Heart left ventricle (tissue), 16 donors: ENCODE data around the gene ADGRV1. TPM values are rescaled to one million over a fixed set of nuclear protein-coding genes. Genes with fewer than 3 reads are reported as not detected.
A peak's percentile ranks its signal among the peaks of the same experiment; 100 is the strongest.

Source experiments
- ATAC-seq, 4 donors: fragments of 200-7000 bp; cut with Tn5 transposase; one replicate each; pipeline ENCODE4 v1.9.1; 2020 to 2022; ENCODE audit warnings: moderate library complexity in 4 of 4, mild to moderate bottlenecking in 3 of 4, moderate number of reproducible peaks in 1 of 4
- DNase-seq, 5 donors: peaks; one replicate each; pipeline ENCODE4 v3.0.0-alpha.2; 2020
- H3K27ac ChIP-seq, 12 donors: fragments of 200-600 bp; sonication (generic) in 4 of 12; one replicate each; pipeline versions ENCODE4 v1.5.0 to v1.8.0; 2016 to 2022; ENCODE audit warnings: mild to moderate bottlenecking in 2 of 12
- H3K27me3 ChIP-seq, 9 donors: fragments of 200-600 bp; sonication (generic) in 2 of 9; one replicate each; pipeline versions ENCODE4 v1.5.1 to v1.8.0; 2016 to 2022; ENCODE audit warnings: mild to moderate bottlenecking in 3 of 9
- H3K36me3 ChIP-seq, 9 donors: fragments of 200-600 bp; sonication (generic) in 2 of 9; one replicate each; pipeline versions ENCODE4 v1.5.0 to v1.8.0; 2018 to 2022; ENCODE audit warnings: mild to moderate bottlenecking in 2 of 9
- H3K4me1 ChIP-seq, 12 donors: fragments of 200-600 bp; sonication (generic) in 4 of 12; one replicate each; pipeline versions ENCODE4 v1.5.0 to v1.8.0; 2016 to 2022; ENCODE audit warnings: mild to moderate bottlenecking in 3 of 12
- H3K4me3 ChIP-seq, 12 donors: fragments of 200-600 bp; sonication (generic) in 4 of 12; one replicate each; pipeline versions ENCODE4 v1.5.0 to v1.8.0; 2017 to 2022; ENCODE audit warnings: mild to moderate bottlenecking in 9 of 12, moderate library complexity in 4 of 12
- H3K9me3 ChIP-seq, 12 donors: fragments of 200-600 bp; sonication (generic) in 4 of 12; one replicate each; pipeline versions ENCODE4 v1.5.0 to v1.8.0; 2016 to 2022; ENCODE audit warnings: mild to moderate bottlenecking in 1 of 12
- CTCF ChIP-seq, 12 donors: fragments of 200-600 bp; sonication (generic) in 4 of 12; IDR thresholded peaks; one replicate each; pipeline versions ENCODE4 v1.5.0 to v1.8.0; 2018 to 2022; ENCODE audit warnings: antibody characterized with exemption in 12 of 12, mild to moderate bottlenecking in 5 of 12
- POLR2A ChIP-seq, 2 donors: fragments of 450-650 bp; IDR thresholded peaks; one replicate each; pipeline ENCODE4 v1.6.1; 2017; ENCODE audit warnings: antibody characterized with exemption in 2 of 2, mild to moderate bottlenecking in 2 of 2, moderate library complexity in 2 of 2
- WGBS, 4 donors: extraction: QIAGEN DNeasy Blood & Tissue Kit in 2 of 4; methylation state at CpG; one replicate each; pipeline versions ENCODE4 v1.1.5 to v1.1.7; 2013 to 2018; 5-methylcytosine and 5-hydroxymethylcytosine counted together
- intact Hi-C, 10 donors: fragments of 100-400 bp; cut with DNase I; formaldehyde crosslinking; loops; one replicate each; pipeline versions ENCODE4 v1.11.1 to v1.14.2; 2022
- polyA plus RNA-seq, 2 donors: library from polyadenylated mRNA; stranded (reverse); fragments of 200-250 nt; gene quantifications; one replicate each; pipeline ENCODE4 v1.2.3, GENCODE V29; 2013
- total RNA-seq, 9 donors: library from RNA; depleted of rRNA in 2 of 9; stranded (reverse); fragments of >200 nt in 2 of 9; fragmentation: NEBNext Ultra II Directional in 3 of 9; extraction: Animal tissue kit (Norgen Biotek cat#: 25700) in 3 of 9; gene quantifications; one replicate each; pipeline versions ENCODE4 v1.1.0 to v1.2.4, GENCODE V29; 2016 to 2023
- donor health status: ischemic (EF 13 %, LVEDD 7.1; RV severe dilation, severe dysfunction).
- donor health status: healthy with polysubstance abuse.
- donor health status: DM: no; HTN: yes; CAD: no.
- donor health status: DM: no; HTN: no; CAD: no.
- donor health status: ischemic (EF 25% LVEDD 6.9; RV normal size, moderate dysfunction).
- donor health status: ischemic (EF 25% LVEDD 5.7; RV mildly dilated, moderate dysfunction).
- donor health status: healthy.
- donor health status: DM: yes; HTN: yes; CAD: no.
- donor health status: ischemic (EF 35%, LVEDD 5.7; RV mildly dilated, moderate dysfunction).
- donor health status: nonischemic (EF 11% LVEDD 7.7; RV severe dilation, severe dysfunction).
- donor health status: DM: yes; HTN: yes; CAD: no.
- donor health status: PGD.
- donor health status: ischemic (EF 29% LVEDD 5.4; RV normal size, mild dysfunction).
- donor health status: nonischemic (EF 23%, LVEDD 6.1; RV moderate dilation, normal function).

ADGRV1 gene
- total and polyA plus RNA-seq, 11 donors = 0.25 to 0.29 TPM; not detected in 9

GRCh38 chr5:90547072-90547536 is 11.5 kb upstream of the ADGRV1 start:
- TF ChIP-seq CTCF (IDR thresholded peaks at IDR 0.05) (no peak), POLR2A (IDR thresholded peaks at IDR 0.05) (no peak)
- Histone ChIP-seq H3K9me3 (no peaks in the 10 kb centered on the region), H3K4me1 (no peaks in the 10 kb centered on the region), H3K36me3 (no peaks in the 10 kb centered on the region), H3K27me3 (peaks cover 0 to 19% (median 0%) of the 10 kb centered on the region in 9 donors), H3K4me3 (no peak overlapping the region), H3K27ac (no peak overlapping the region)
- 40 to 64% (median 46%) methylated on average over 1 of the region's 1 CpG for WGBS, 4 donors
- ATAC-seq (no peak), DNase-seq (no peak)
- intact Hi-C loops = no loop called here

- H3K36me3 ChIP-seq = no peaks in the 10 kb centered on the region
- no peak for TF ChIP-seq CTCF (IDR thresholded peaks at IDR 0.05)
- TF ChIP-seq POLR2A (IDR thresholded peaks at IDR 0.05) = no peak
- intact Hi-C loops = no loop called here
- H3K27me3 ChIP-seq = peaks cover 0 to 25% (median 0%) of the 10 kb centered on the region in 9 donors
- peak in 2 of 5 donors; percentile 28 to 45 for DNase-seq
- whole genome bisulfite sequencing, 4 donors = 27 to 40% (median 29%) methylated on average over 5 of the region's 5 CpGs
- H3K9me3 ChIP-seq = no peaks in the 10 kb centered on the region
- peak overlapping the region in 1 of 12 donors; percentile 1 for H3K4me3 ChIP-seq
- peak; percentile 61 to 85 (median 76) for ATAC-seq
- H3K4me1 ChIP-seq = no peaks in the 10 kb centered on the region
- H3K27ac ChIP-seq = no peak overlapping the region
Observed at GRCh38 chr5:90548069-90548593, 10.5 kb upstream of the ADGRV1 start.

DNA sequence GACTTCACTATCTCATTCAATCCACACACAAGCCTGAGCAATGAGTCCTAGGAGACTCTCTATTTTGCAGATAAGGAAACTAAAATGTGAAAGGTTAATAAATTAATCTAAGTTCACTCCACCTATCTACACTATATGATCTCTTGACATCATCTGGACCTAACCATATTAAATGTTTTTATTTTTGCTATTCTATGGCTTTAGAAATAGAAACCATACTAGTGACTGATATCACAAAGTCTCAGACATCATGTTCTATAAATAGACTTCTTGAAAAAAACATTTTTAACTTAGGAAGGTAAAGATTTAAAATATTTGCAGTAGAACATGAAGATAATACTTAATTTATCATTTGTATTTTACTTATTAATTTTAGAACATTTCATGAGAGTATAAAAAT is 9.4 kb upstream of the ADGRV1 start:
- Histone ChIP-seq H3K4me1 (no peaks in the 10 kb centered on the region), H3K4me3 (no peak overlapping the region), H3K9me3 (no peaks in the 10 kb centered on the region), H3K27me3 (peaks cover 0 to 32% (median 0%) of the 10 kb centered on the region in 9 donors), H3K36me3 (no peaks in the 10 kb centered on the region), H3K27ac (no peak overlapping the region)
- intact Hi-C loops = no loop called here
- ATAC-seq (no peak), DNase-seq (no peak)
- TF ChIP-seq POLR2A (IDR thresholded peaks at IDR 0.05) = no peak
- TF ChIP-seq CTCF (IDR thresholded peaks at IDR 0.05) = no peak

DNA sequence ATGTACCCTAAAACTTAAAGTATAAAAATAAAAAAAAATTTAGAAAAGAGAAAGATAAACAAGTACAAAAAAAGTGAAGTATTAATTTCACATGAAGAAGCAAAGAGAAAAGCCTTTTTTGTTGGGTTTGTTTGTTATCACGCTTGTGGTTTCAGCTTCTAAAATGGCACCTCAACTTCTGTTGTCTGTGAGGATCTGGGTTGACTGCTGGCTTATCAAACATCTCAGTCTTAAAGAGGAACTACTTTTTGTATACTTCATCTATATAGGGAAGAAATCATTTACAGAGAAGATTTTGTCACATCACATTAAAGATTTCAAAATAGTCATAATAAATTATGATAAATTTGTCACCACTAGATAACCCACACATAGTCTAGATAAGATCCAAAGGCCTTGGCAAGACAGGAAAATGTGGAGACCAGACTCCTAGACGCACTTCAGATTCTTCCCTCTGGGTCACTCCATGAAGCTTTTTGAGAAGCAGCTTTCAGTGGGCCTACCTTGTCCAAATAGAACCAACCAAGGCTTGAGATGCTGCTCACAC is 8.8 kb upstream of the ADGRV1 start:
- Histone ChIP-seq H3K4me3 (no peak overlapping the region), H3K27me3 (peaks cover 0 to 32% (median 0%) of the 10 kb centered on the region in 9 donors), H3K27ac (no peak overlapping the region), H3K4me1 (no peaks in the 10 kb centered on the region), H3K9me3 (no peaks in the 10 kb centered on the region), H3K36me3 (no peaks in the 10 kb centered on the region)
- DNase-seq (no peak), ATAC-seq (no peak)
- WGBS, 4 donors = 65 to 75% (median 71%) methylated on average over 2 of the region's 2 CpGs
- TF ChIP-seq POLR2A (IDR thresholded peaks at IDR 0.05) = no peak
- no peak for TF ChIP-seq CTCF (IDR thresholded peaks at IDR 0.05)
- intact Hi-C loops = no loop called here
